B cell (primary cell): ENCODE results near the gene SLC25A43. TPM values are rescaled to one million over a fixed set of nuclear protein-coding genes. Genes with fewer than 3 reads are reported as not detected.

Experiments
- ATAC-seq: fragments of 200-7000 bp; cut with Tn5 transposase; one replicate; pipeline ENCODE4 v1.10.0; 2021; ENCODE audit warnings: low read depth, mild to moderate bottlenecking, moderate number of reproducible peaks, moderate library complexity
- CTCF ChIA-PET: fragments of 350-600 bp; sonication (Branson Sonifier 250); formaldehyde crosslinking; loops from one replicate; lab custom pipeline; 2021; ENCODE audit warnings: antibody characterized with exemption, inconsistent platforms; lab: Charles Lee
- POLR2A ChIA-PET: fragments of 350-600 bp; sonication (Branson Sonifier 250); formaldehyde crosslinking; loops from one replicate; lab custom pipeline; 2021; ENCODE audit warnings: antibody characterized with exemption; lab: Charles Lee
- DNase-seq: peaks from one replicate; pipeline ENCODE4 v3.0.0; 2013
- H2AFZ ChIP-seq: 2 replicates; pipeline ENCODE4 v1.6.1; 2012; ENCODE audit warnings: mild to moderate bottlenecking, low read depth, low read length; ENCODE audit not compliant: insufficient read depth, poor library complexity, severe bottlenecking
- H3K27ac ChIP-seq, 2 donors: 1 replicate in 1 of 2; 2 replicates in 1 of 2; pipeline ENCODE4 v1.5.1; 2012 to 2013; ENCODE audit warnings: low read length in 2 of 2, mild to moderate bottlenecking in 2 of 2, moderate library complexity in 1 of 2
- H3K27me3 ChIP-seq, 4 experiments: fragments of 200-600 bp in 1 of 4; sonication (generic) in 1 of 4; replicated peaks in 1 of 4; 1 replicate in 2 of 4; 2 replicates in 2 of 4; pipeline versions ENCODE4 v1.6.1 to v1.7.0; 2013 to 2016; ENCODE audit warnings: low read length in 3 of 4, mild to moderate bottlenecking in 2 of 4, mixed read lengths in 1 of 4, moderate library complexity in 1 of 4; ENCODE audit not compliant: insufficient read depth in 4 of 4, control insufficient read depth in 3 of 4; ENCODE audit errors: control extremely low read depth in 1 of 4
- H3K36me3 ChIP-seq, 2 experiments: replicated peaks in 1 of 2; 1 replicate in 1 of 2; 2 replicates in 1 of 2; pipeline versions ENCODE4 v1.6.1 to v1.7.1; 2013; ENCODE audit warnings: low read length in 1 of 2; ENCODE audit not compliant: insufficient read depth in 2 of 2, control insufficient read depth in 1 of 2; ENCODE audit errors: control extremely low read depth in 1 of 2, extremely low read depth in 1 of 2
- H3K4me1 ChIP-seq, 2 donors: fragments of 200-600 bp in 1 of 2; sonication (generic) in 1 of 2; 1 replicate in 1 of 2; 2 replicates in 1 of 2; pipeline versions ENCODE4 v1.5.1 to v1.6.1; 2013 to 2017; ENCODE audit warnings: low read length in 2 of 2; ENCODE audit not compliant: control insufficient read depth in 2 of 2, insufficient read depth in 2 of 2
- H3K4me2 ChIP-seq: replicated peaks from 2 replicates; pipeline ENCODE3; 2012; ENCODE audit warnings: mild to moderate bottlenecking, low read depth, low read length; ENCODE audit not compliant: poor library complexity, severe bottlenecking
- H3K4me3 ChIP-seq, 5 experiments: fragments of 200-600 bp in 1 of 5; sonication (generic) in 1 of 5; 1 replicate in 3 of 5; 2 replicates in 2 of 5; pipeline versions ENCODE4 v1.5.1 to v1.7.0; 2011 to 2016; ENCODE audit warnings: low read length in 4 of 5, mild to moderate bottlenecking in 4 of 5, low read depth in 2 of 5, control low read depth in 1 of 5, moderate library complexity in 1 of 5; ENCODE audit not compliant: insufficient read depth in 1 of 5; ENCODE audit errors: control extremely low read depth in 1 of 5, extremely low read depth in 1 of 5
- H3K79me2 ChIP-seq: fragments of 200-600 bp; sonication (generic); one replicate; pipeline ENCODE4 v1.6.0; 2016; ENCODE audit warnings: low read length; ENCODE audit not compliant: control insufficient read depth, insufficient read depth
- H3K9ac ChIP-seq: fragments of 200-600 bp; sonication (generic); 2 replicates; pipeline ENCODE4 v1.6.1; 2017; ENCODE audit warnings: mild to moderate bottlenecking, low read length, moderate library complexity
- H3K9me3 ChIP-seq, 3 donors: one replicate each; pipeline versions ENCODE4 v1.6.1 to v1.7.1; 2013; ENCODE audit warnings: low read length in 2 of 3; ENCODE audit not compliant: control insufficient read depth in 2 of 3, insufficient read depth in 1 of 3; ENCODE audit errors: control extremely low read depth in 1 of 3
- H4K20me1 ChIP-seq: 2 replicates; pipeline ENCODE4 v1.6.0; 2012; ENCODE audit warnings: mild to moderate bottlenecking, low read length; ENCODE audit not compliant: insufficient read depth, control insufficient read depth, poor library complexity, severe bottlenecking
- H3K27ac Mint-ChIP-seq: one replicate; pipeline ENCODE4 v1.8.0; 2021; ENCODE audit warnings: mixed read lengths
- H3K27me3 Mint-ChIP-seq: one replicate; pipeline ENCODE4 v1.8.0; 2021; ENCODE audit warnings: mixed read lengths
- H3K4me1 Mint-ChIP-seq: one replicate; pipeline ENCODE4 v1.8.0; 2021; ENCODE audit warnings: mixed read lengths
- H3K4me3 Mint-ChIP-seq: one replicate; pipeline ENCODE4 v1.8.0; 2021; ENCODE audit warnings: mixed read lengths
- H3K9me3 Mint-ChIP-seq: one replicate; pipeline ENCODE4 v1.8.0; 2022; ENCODE audit warnings: mixed read lengths; ENCODE audit not compliant: insufficient read depth
- CTCF ChIP-seq: fragments of 200-600 bp; IDR thresholded peaks from one replicate; pipeline ENCODE4 v1.8.0; 2022; ENCODE audit warnings: antibody characterized with exemption, mild to moderate bottlenecking
- EZH2 ChIP-seq: IDR thresholded peaks from 2 replicates; pipeline ENCODE4 v1.6.1; 2012; ENCODE audit warnings: borderline replicate concordance, low read depth, mild to moderate bottlenecking, moderate library complexity, low read length; ENCODE audit not compliant: insufficient read depth, poor library complexity, severe bottlenecking
- WGBS: methylation state at CpG from one replicate; pipeline ENCODE4 v1.1.5; 2013; ENCODE audit warnings: missing lambda C conversion rate; ENCODE audit not compliant: insufficient coverage; 5-methylcytosine and 5-hydroxymethylcytosine counted together
- intact Hi-C: fragments of 100-400 bp; cut with micrococcal nuclease; formaldehyde crosslinking; loops from one replicate; pipeline ENCODE4 v1.10.0; 2022
- polyA plus RNA-seq: library from polyadenylated mRNA; depleted of rRNA; stranded (reverse); fragments of >200 nt; gene quantifications from 2 replicates; pipeline ENCODE4 v1.2.3, GENCODE V29; 2012
- total RNA-seq, 2 donors: library from RNA; stranded (reverse); fragments of 120-200 nt in 1 of 2; gene quantifications; 1 replicate in 1 of 2; 2 replicates in 1 of 2; pipeline versions ENCODE4 v1.2.3 to v1.2.4, GENCODE V29; 2013 to 2022

Gene SLC25A43
- total and polyA plus RNA-seq, 2 donors (not counting 1 experiment from before 2014, with no cell fraction given): 9.1 to 11.2 TPM

GRCh38 chrX:119465555-119465954 lies 66.4 kb downstream of the SLC25A43 start:
- H3K9ac ChIP-seq: no peak overlapping the region
- H3K27ac ChIP-seq: no peak overlapping the region
- H3K36me3 ChIP-seq: peaks cover 0 to 8% of the 10 kb centered on the region in 2 experiments
- ChIA-PET CTCF (no interaction called here), POLR2A (no interaction called here)
- no peaks in the 10 kb centered on the region for H3K79me2 ChIP-seq
- H3K4me2 ChIP-seq: no peak overlapping the region
- no CpG with 5 or more reads among the region's 3 CpGs for WGBS
- H3K27me3 Mint-ChIP-seq: no peaks in the 10 kb centered on the region
- no peaks in the 10 kb centered on the region for H3K9me3 ChIP-seq
- intact Hi-C loops: loop anchor here (5.0 to 10.0 kb wide), 4 partner anchors 49 to 479 kb away; partner anchors contain the start of genes NDUFA1, NKAP, NKRF and RNF113A
- no peak overlapping the region for H3K4me3 ChIP-seq
- no peak overlapping the region for H2AFZ ChIP-seq
- no peaks in the 10 kb centered on the region for H3K27me3 ChIP-seq
- DNase-seq (no peak), ATAC-seq (no peak)
- no peaks in the 10 kb centered on the region for H4K20me1 ChIP-seq
- H3K4me1 ChIP-seq: peaks cover 3 to 15% of the 10 kb centered on the region in 2 donors
- H3K27ac Mint-ChIP-seq: no peak overlapping the region
- TF ChIP-seq CTCF (no peak), EZH2 (no peak)
- H3K9me3 Mint-ChIP-seq: no peaks in the 10 kb centered on the region
- peaks cover 8% of the 10 kb centered on the region for H3K4me1 Mint-ChIP-seq
- no peak overlapping the region for H3K4me3 Mint-ChIP-seq

GRCh38 chrX:119466970-119467369 lies 67.8 kb downstream of the SLC25A43 start:
- Histone ChIP-seq H3K27ac (no peak overlapping the region), H4K20me1 (no peaks in the 10 kb centered on the region), H3K9ac (no peak overlapping the region), H3K4me3 (no peak overlapping the region), H3K79me2 (no peaks in the 10 kb centered on the region), H3K36me3 (peaks cover 0 to 15% of the 10 kb centered on the region in 2 experiments), H3K9me3 (no peaks in the 10 kb centered on the region), H3K27me3 (no peaks in the 10 kb centered on the region), H3K4me1 (peaks cover 3 to 15% of the 10 kb centered on the region in 2 donors), H3K4me2 (no peak overlapping the region), H2AFZ (no peak overlapping the region)
- intact Hi-C loops: loop anchor here (5.0 to 10.0 kb wide), 4 partner anchors 48 to 478 kb away; partner anchors contain the start of genes NDUFA1, NKAP, NKRF and RNF113A
- Mint-ChIP-seq H3K27me3 (no peaks in the 10 kb centered on the region), H3K9me3 (no peaks in the 10 kb centered on the region), H3K27ac (peak overlapping the region; percentile 20), H3K4me3 (peak overlapping the region; percentile 33), H3K4me1 (peaks cover 8% of the 10 kb centered on the region)
- TF ChIP-seq CTCF: no peak
- TF ChIP-seq EZH2: no peak
- WGBS: no CpG with 5 or more reads among the region's 3 CpGs
- no peak for DNase-seq
- POLR2A ChIA-PET: no interaction called here
- no peak for ATAC-seq
- CTCF ChIA-PET: no interaction called here
